ENCODE measurements around the gene KRTAP24-1. TPM values are rescaled to one million over a fixed set of nuclear protein-coding genes. Genes with fewer than 3 reads are reported as not detected.

Gene KRTAP24-1
- polyA plus RNA-seq, 1 of the 3 experiments (the other 2 are of a cell fraction) = not detected

DNA sequence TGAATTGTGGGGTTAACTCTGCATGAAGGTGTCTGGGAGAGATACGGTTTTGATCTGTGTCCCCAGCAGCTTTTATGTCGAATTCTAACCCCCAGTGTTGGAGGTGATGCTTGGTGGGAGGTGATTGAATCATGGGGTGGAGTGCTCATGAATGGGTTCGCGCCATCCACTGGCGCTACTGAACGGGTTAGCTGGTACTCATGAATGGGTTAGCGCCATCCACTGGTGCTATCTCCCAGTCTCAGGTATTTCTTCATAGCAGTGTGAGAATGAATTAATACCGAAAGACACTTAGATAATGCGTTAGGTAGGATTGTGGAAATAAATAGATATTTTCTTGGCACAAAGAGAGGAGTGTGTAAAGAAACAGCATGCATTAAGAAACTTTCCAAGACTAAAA, 33.9 kb downstream of the KRTAP24-1 start:
- H3K4me3 ChIP-seq (ENCODE audit: low read depth in 2 of 2, low read length in 1 of 2) = no peak overlapping the region
- TF ChIP-seq NFIC (IDR thresholded peaks at IDR 0.05; ENCODE audit: borderline replicate concordance) (no peak), MAX (IDR thresholded peaks at IDR 0.05; ENCODE audit: low read depth) (no peak), PBX3 (IDR thresholded peaks at IDR 0.05) (no peak), JUND (IDR thresholded peaks at IDR 0.05) (no peak), RFX5 (IDR thresholded peaks at IDR 0.05; ENCODE audit: low read length) (no peak), TCF12 (IDR thresholded peaks at IDR 0.05) (no peak), SMC3 (IDR thresholded peaks at IDR 0.05; ENCODE audit: low read depth, low read length) (no peak), FOXM1 (IDR thresholded peaks at IDR 0.05; ENCODE audit: low read depth) (no peak), USF2 (IDR thresholded peaks at IDR 0.05; ENCODE audit: borderline replicate concordance, low read depth, low read length) (no peak), CHD2 (IDR thresholded peaks at IDR 0.05; ENCODE audit: low read length, partially characterized antibody) (no peak), ELF1 (IDR thresholded peaks at IDR 0.05) (no peak), FOXJ3 (CRISPR knock-in tag; IDR thresholded peaks at IDR 0.05) (no peak), MEF2A (IDR thresholded peaks at IDR 0.05; ENCODE audit: borderline replicate concordance, low read depth) (no peak), POLR2AphosphoS5 (IDR thresholded peaks at IDR 0.05; ENCODE audit: low read depth, low read length) (no peak)
- TF ChIP-seq, protein P1, sequence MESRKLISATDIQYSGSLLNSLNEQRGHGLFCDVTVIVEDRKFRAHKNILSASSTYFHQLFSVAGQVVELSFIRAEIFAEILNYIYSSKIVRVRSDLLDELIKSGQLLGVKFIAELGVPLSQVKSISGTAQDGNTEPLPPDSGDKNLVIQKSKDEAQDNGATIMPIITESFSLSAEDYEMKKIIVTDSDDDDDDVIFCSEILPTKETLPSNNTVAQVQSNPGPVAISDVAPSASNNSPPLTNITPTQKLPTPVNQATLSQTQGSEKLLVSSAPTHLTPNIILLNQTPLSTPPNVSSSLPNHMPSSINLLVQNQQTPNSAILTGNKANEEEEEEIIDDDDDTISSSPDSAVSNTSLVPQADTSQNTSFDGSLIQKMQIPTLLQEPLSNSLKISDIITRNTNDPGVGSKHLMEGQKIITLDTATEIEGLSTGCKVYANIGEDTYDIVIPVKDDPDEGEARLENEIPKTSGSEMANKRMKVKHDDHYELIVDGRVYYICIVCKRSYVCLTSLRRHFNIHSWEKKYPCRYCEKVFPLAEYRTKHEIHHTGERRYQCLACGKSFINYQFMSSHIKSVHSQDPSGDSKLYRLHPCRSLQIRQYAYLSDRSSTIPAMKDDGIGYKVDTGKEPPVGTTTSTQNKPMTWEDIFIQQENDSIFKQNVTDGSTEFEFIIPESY (IDR thresholded peaks at IDR 0.05; ENCODE audit: borderline replicate concordance, low read depth) = no peak
- TF ChIP-seq, protein P2, sequence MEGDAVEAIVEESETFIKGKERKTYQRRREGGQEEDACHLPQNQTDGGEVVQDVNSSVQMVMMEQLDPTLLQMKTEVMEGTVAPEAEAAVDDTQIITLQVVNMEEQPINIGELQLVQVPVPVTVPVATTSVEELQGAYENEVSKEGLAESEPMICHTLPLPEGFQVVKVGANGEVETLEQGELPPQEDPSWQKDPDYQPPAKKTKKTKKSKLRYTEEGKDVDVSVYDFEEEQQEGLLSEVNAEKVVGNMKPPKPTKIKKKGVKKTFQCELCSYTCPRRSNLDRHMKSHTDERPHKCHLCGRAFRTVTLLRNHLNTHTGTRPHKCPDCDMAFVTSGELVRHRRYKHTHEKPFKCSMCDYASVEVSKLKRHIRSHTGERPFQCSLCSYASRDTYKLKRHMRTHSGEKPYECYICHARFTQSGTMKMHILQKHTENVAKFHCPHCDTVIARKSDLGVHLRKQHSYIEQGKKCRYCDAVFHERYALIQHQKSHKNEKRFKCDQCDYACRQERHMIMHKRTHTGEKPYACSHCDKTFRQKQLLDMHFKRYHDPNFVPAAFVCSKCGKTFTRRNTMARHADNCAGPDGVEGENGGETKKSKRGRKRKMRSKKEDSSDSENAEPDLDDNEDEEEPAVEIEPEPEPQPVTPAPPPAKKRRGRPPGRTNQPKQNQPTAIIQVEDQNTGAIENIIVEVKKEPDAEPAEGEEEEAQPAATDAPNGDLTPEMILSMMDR (IDR thresholded peaks at IDR 0.05) = no peak
- TF ChIP-seq, protein P3, sequence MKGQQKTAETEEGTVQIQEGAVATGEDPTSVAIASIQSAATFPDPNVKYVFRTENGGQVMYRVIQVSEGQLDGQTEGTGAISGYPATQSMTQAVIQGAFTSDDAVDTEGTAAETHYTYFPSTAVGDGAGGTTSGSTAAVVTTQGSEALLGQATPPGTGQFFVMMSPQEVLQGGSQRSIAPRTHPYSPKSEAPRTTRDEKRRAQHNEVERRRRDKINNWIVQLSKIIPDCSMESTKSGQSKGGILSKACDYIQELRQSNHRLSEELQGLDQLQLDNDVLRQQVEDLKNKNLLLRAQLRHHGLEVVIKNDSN (IDR thresholded peaks at IDR 0.05; ENCODE audit: borderline replicate concordance, low read depth) = no peak
- no peak for DNase-seq
- no peak overlapping the region for H3K9ac ChIP-seq
- no peaks in the 10 kb centered on the region for H3K9me2 ChIP-seq
- no peak overlapping the region for H3K4me2 ChIP-seq
- no peak overlapping the region for H2AFZ ChIP-seq (ENCODE audit: low read depth)
- H3K4me1 ChIP-seq (ENCODE audit: control insufficient read depth in 1 of 2, insufficient read depth in 2 of 2, low read depth in 1 of 2, low read length in 1 of 2) = no peaks in the 10 kb centered on the region
- POLR2A ChIA-PET = no interaction called here
- no peak overlapping the region for H3K27ac ChIP-seq (ENCODE audit: low read depth in 2 of 2, low read length in 1 of 2)
- H3K9me3 ChIP-seq = no peaks in the 10 kb centered on the region
- H3F3A ChIP-seq (replicated peaks; ENCODE audit: insufficient read depth) = no peaks in the 10 kb centered on the region
- H4K20me1 ChIP-seq (ENCODE audit: insufficient read depth) = no peaks in the 10 kb centered on the region
- H3K36me3 ChIP-seq (replicated peaks in 1 of 2; ENCODE audit: control insufficient read depth in 1 of 2, insufficient read depth in 2 of 2, low read length in 1 of 2) = no peaks in the 10 kb centered on the region
- no peaks in the 10 kb centered on the region for H3K27me3 ChIP-seq (ENCODE audit: insufficient read depth)
- H3K79me2 ChIP-seq (ENCODE audit: insufficient read depth) = no peaks in the 10 kb centered on the region
- 45% methylated on average over 9 of the region's 9 CpGs for WGBS (ENCODE audit: low lambda C conversion rate)
- CTCF ChIA-PET = no interaction called here
